Stimulated activated CD4-positive, alpha-beta T cell treated with anti-CD3 and anti-CD28 coated beads, Interleukin-4, amount 100 ng/mL, for 24 hours (primary cell): ENCODE data around the gene ADAM22.

Source experiments
- DNase-seq: peaks from one replicate; pipeline ENCODE4 v3.0.0-alpha.2; 2020

Gene ADAM22

DNA sequence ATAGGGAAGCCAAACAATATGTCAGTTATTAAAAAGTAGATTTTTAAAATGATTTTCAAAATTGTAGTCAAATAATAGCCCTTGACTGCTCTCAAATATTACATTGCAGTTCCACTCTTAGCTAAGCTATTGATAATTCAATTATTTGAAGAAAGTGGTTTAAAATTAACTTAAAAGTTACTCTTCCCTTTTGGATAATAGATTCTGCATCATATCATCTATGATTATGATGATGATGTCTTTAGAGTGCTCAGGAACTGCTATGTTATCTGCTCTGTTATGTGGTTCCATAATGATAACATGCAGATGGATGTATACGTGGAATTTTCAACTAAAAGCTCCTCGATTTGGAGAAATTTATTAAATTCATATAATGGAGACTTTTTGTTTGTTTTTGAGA lies 110.0 kb downstream of the ADAM22 start:
- no peak for DNase-seq

DNA sequence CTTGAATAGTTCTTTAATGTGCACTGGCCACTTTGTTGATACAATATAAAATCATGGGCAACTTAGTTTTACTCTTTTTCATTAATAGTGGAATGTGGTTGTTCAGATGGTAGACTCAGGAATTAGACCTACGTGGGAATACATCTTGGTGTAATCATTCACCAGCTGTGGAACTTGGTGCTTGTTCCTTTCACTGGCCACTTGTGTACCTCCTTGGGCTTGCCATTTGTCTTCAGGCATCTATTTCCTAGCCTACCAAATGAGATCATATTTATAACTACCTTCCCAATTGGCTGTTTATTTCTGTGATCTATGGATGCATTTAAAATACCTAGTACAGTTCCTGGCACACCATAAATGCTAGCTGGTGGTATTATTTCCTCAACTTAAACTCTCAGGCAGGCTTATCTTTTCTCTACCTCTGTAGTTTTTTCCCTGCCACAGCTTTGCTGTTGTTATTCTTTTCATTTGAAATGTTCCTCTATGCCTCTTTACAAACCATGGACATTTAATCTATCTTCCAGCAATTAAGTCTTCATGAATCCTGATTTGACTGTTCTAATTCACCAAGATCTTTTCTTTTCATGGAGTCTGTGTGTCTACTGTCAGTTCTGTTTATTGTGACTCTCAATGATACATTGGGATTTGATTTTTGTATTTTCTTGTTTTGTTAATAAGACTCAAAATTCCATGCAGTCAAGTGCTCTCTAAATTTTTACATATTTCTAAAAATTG lies 113.0 kb downstream of the ADAM22 start:
- DNase-seq, result no peak

DNA sequence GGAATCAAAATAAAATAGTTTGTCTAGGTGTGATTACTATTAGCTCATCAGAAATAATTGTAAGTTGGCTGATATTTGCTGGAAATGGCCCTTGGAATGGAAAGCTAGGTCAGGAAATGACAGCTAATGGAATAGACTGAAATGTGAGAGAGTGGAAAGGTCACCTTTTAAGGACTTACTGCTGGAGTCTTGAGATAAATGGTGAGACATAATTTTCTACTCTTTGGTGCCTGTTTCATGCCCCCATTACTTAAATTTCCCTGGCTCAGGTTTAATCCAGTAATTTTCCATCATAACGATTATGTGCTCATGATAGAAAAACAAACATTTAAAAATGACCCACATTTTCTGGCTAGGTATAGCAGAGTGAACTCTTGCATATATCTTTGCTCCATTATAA lies 123.6 kb downstream of the ADAM22 start:
- DNase-seq, result no peak

DNA sequence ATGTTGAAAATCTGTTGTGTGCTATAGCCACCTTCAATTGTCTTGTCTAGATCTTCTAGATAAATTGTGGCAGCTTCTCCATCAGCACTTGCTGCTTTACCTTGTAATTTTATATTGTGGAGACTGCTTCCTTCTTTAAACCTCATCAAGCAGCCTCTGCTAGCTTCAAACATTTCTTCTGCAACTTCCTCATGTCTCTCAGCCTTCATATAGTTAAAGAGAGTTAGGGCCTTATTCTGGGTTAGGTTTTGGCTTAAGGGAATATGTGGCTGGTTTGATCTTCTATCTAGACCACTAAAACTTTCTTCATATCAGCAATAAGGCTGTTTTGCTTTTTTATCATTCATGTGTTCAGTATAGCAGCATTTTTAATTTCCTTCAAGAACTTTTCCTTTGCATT lies 128.2 kb downstream of the ADAM22 start:
- DNase-seq, result no peak

DNA sequence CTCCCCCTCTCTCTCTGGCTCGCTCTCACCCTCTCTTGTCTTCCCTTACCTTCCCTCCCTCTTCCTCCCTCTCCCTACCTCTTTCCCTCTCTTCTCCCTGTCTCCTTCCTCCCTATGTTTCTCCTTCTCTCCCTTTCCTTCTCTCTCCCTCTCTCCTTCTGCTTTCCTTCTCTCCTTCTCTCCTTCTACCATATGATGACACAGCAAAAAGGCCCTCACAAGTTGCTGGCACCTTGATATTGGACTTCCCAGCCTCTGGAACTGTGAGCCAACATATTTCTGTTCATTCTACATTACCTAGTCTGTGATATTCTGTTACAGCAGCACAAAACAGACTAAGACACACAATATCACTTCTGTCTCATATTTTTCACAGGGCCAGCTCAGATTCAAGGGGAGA lies 135.0 kb downstream of the ADAM22 start:
- DNase-seq, result no peak

DNA sequence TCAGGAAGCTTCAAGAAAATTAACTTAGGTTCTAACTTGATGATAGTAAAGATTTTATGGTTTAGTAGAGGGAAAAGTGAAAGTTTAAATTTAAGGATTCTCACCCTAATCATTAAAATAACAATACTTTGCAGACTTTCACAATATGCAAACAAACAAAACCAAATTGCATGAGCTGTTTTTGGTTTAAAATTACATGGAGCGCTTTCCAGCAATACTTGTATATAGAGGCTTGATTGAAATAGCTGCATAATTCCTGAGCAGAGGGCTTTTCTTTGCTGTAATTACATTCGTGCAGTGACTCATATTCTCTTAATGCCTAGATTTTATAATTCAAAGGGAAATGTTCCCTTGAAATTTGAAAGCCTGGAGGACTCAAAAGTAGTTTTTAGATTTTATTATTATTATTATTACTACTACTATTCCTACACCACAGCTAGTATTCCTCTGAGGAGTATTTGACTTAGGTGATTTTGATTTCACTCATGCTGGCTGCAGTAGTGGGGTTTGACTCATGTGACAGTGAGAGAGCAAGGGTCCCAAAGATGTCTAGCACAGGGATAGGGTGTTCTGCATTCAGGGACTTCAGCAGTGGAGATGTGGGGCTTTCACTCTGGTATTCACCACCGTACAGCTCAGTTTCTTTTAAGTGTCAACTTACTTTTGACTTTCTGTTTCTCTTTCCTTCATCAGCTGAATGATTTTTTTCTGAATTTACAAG lies 138.1 kb downstream of the ADAM22 start:
- DNase-seq, result no peak

DNA sequence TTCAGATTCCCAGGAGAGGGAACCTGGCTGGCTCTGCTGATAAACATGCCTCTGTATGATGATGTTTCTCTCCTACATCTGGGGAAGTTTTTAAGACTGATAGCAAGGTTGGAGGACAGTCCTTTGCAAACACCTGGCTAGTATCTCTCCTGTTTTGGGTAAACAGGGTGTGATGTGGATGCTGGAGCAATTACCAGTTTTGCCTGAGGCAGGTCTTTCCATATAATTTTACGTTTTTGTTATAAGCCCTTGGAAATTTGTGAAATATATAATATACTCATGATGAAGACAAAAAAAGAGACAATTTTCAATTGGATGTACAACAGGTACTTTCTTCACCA lies 138.6 kb downstream of the ADAM22 start:
- no peak for DNase-seq

DNA sequence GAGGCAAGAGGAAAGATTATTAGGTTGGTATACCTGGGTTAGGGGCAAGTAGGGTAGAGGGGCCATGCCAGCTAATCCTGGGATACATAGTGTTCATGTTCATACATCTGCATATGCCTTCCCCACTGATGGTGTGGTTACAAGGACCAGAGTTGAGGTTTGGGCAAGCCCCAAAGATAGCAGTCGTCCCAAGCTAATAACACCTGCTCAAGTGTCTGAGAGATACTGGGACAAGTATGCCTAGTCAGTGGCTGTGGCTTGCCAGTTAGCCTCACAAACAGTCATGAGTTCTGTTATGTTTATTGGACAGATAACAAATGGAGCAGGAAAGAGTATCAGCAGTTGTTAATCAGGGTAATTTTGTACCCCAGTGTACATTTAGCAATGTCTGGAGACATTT lies 139.6 kb downstream of the ADAM22 start:
- DNase-seq, result no peak

DNA sequence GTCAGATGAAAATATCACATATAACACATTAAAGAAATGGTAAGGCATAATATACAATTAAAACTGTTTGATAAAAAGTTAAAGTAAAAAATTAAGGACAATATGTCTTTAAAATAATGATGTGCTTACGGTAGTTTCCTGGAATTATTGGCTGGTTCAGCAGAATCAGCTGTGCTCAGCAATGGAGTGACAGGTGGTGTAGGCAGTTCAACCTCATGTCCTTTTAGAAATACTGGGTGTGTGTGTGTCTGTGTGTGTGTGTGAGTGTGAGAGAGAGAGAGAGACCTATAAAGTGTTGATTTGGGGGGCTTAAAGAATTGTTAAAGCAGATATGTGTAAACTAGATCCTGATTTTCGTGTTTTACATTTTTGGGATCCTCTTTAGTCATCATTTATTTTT lies 141.2 kb downstream of the ADAM22 start:
- DNase-seq, result no peak

DNA sequence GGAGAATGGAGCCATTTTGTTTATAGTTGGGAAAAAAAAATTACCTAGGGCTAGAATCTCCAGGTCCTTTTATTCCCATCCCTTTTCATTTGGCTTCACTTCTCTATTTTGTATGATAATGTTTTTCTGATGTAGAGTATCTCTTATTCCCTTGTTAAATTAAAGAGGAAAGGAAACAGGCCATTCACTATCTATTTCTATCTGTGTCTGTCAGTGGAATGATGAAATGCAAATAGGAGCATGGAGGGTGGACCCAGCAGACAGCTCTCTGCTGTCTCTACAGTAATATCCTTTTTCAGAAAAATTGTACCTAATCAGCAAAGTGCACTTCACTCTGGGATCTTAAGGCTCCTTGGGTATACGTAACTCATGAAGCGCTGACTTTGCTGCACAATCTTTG lies 149.8 kb downstream of the ADAM22 start:
- no peak for DNase-seq

DNA sequence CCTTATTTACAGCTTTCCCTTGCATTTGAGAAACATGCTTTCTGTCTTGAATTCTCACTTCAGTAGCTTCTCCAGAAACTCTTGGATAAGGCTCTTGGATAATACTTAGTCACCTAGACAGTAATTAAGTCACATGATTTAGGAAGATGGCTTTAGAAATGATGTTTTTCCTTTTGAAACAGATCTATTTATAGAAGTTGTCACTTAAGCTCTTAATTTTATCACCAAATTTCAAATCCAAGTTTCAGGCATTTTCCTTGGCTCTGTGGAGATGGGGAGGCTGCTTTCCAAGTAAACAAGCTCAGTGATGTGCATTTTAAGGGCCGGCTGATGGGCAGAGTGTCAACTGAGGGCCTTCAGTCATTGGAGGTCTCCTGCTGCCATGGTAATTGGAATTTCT lies 155.5 kb downstream of the ADAM22 start:
- DNase-seq, result no peak

DNA sequence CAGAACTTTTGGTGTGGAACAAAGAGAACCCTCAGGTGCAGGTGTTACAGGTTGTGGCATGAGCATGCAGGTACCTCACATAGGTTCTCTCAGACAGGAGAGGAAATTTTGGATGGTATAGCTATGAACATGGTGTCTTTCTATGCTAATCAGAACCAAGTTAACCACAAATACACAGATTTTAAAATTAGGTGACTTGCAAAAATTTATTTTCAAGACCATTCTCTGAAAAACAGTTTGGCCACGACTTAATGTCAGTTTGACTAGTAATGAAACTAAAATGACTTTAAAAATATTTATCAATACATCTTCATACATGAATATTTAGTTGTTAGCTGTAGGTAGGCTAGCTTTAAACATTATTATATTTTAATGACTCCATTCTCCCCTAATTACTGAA lies 156.2 kb downstream of the ADAM22 start:
- no peak for DNase-seq

DNA sequence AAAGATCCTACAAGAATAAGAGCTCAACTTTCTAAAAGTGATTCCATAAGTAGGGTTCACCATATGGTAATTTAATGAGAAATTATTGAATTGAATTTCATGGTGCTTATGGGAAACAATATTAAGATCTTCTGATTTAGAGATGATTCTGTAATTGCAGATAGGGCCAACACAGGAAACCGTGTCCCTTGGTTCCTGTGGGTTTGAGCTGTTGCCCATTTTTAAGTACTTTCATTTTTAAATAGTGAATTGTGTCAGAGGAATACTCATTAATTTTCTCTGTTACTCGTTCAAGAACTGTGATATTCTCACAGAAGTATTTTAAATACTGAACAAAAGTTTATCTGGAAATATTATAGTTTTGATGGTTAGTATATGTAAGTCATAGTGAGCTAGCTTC lies 156.6 kb downstream of the ADAM22 start:
- no peak for DNase-seq

DNA sequence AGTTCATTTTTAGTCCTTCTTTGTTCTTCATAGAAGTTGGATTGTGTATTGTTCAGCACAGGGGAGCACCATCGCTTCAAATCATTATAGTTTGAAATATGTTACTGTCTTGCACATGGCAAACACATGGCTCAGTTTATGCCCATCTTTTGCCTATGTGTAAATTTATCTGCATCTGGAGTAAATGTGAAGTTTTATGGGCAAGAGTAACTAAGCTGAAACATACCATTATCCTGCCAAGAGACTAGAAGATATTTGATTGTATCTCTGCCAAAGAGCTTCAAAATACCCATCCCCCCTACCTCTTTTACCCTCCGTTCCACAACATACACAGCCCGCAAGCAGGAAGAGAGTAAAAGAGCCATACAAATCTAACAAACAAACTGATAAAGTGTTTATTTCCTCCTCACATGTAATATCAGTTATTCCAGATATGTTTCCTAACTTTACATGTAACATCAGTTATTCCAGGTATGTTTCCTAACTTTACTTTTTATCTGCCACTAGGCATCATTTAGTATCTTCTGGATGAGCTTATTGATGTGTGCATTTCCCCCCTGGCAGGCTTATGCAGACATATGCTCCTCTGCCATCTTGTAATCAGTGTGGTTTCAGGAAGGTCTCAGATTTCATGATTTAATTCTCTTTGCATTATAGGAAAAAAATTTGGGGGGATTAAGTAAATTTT lies 158.1 kb downstream of the ADAM22 start:
- DNase-seq, result no peak

DNA sequence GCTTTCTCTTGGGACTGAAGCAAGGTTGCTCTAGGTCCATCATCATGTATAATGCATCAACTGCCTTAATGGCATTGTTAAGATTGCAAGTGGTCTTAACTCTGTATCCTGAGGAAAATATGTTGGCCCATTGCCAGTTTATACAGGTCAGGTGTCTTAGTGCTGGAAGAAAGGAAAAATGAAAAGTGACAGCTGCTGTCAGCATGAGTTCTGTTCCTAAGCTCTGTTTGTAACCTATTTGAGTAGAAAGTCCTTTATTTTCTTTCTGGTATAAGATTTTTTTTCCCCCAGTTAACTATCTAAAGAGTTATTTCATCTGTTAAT lies 158.6 kb downstream of the ADAM22 start:
- no peak for DNase-seq

DNA sequence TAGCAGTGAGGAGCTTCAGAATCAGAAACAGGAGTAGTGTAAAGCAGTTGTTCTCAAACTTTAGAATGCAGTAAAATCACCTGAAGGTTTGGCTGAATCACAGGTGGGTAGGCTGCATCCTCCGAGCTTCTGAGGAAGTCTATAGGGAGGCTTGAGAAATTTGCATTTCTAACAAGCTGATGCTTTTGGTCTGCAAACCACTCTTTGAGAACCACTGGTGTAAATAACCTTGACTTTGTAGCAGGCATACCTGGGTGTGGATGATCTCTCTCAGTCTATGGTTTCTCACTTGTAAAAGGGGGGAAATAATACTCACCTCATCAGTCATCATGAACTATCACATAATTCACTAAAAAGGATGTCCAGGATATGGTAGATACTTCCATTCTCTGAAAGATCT lies 167.7 kb downstream of the ADAM22 start:
- DNase-seq, result no peak

DNA sequence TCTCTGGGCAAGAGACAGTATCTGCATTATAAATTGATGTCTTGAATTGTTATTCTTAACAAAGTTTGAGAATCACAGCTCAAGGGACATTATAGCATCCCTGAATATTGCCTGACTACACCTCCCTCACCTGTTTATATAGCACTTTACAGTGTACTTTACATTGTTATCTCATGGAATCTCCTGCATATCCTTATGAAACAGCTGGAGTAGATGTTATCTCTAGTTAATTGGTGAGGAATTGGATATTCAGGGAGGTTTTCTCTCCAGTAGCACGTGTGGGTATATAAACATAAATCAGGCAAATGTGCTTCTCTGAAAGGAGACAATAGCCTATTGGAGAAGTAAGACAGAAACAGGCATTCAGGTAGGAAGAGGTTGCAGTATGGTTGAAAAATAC lies 168.6 kb downstream of the ADAM22 start:
- no peak for DNase-seq

DNA sequence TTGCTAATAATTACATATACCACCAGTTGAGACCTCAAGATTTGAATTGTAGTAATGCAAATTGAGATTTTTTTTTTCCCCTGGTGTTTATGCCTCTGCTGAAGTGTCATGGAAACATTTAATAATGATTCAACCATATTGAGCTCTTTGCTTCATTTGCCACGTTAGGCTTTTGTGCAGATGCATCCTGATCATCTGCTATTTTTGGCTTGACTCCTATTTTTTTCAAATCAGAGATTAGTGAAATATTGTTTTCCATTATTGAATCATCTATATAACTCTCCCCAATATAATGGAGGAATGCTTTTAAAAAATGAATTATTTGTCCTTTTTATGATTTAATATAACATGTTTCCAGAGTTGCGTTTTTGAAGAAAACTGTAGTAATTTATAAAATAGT lies 170.7 kb downstream of the ADAM22 start:
- no peak for DNase-seq

DNA sequence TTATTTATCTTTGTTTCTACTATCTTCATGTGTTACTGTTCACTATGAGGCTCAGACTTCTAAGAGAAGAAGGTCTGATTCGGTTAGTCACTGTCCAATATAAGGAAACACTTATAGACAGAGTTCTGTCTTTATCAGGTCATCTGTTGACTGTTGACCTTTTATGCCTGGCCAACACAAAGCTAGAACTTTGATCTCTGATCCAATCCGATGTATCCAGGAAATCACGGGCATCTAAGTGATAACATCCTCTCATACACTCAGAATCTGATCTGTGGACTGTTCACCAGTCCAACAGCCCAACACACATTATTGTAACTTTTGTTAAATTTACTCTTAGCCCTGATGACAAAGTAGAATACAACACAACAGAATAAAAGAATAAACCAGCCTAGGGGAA lies 171.2 kb downstream of the ADAM22 start:
- no peak for DNase-seq

DNA sequence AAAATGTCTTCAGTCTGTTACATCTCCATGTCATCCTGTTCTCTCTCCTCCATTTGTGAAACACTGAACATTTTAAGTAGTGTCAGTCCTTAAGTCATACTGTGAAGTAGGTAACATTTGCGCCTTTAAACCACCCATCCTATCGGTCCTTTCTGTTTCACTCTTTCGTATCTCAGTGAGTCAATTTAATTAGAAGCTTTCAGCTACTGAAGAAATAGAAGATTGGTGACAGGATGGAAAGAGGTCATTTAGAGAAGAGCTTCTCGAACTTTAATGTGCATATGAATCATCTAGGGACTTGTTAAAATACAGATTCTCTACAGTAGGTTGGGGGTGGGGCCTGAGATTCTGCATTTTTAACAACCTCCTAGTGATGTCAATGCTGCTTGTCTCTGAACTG lies 172.4 kb downstream of the ADAM22 start:
- DNase-seq, result no peak

DNA sequence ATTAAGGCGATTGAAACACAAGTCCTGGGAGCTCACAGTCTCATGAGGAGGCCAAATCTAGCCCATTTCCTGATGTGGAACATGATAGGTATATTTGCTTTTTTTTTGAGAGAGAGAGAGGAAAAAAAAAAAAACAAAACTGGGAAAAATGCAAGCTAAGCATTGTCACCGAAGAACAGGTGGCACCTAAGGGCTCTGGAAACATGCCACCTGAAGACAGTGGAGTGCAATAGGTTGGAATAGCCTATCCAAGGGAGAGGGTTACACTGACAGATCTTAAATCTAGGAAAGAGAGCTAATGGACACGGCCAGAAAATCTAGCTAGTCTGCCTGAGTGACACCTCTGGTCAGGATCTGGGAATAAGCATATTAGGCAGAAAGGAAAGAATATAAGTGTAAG lies 175.6 kb downstream of the ADAM22 start:
- no peak for DNase-seq

DNA sequence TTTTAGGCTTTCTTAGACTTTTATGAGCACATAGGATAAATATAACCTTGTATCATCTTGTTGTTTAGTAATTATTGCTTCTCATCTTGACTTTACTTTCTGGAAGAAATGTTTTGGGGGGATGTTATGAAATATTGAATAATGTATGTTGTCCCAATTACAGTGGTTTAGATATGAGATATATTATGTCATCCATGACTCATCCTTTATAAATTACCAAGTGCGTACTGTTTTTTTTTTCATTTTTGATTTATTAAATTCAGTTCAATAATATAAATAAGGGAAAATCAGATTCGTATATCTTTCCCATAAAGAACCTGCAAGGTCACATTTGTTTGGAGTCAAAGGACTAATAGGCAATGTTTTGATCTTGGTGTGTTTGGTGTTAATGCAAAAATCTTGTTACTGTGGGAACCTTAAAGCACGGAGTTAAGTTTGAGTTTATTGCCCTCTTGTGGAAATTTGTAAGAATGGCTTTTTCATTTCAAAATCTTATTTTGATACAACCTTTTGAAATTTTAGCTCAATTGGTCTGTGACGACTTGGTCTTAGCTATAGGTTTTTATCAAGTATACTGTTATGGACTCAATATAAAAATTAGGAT lies 177.2 kb downstream of the ADAM22 start:
- no peak for DNase-seq

DNA sequence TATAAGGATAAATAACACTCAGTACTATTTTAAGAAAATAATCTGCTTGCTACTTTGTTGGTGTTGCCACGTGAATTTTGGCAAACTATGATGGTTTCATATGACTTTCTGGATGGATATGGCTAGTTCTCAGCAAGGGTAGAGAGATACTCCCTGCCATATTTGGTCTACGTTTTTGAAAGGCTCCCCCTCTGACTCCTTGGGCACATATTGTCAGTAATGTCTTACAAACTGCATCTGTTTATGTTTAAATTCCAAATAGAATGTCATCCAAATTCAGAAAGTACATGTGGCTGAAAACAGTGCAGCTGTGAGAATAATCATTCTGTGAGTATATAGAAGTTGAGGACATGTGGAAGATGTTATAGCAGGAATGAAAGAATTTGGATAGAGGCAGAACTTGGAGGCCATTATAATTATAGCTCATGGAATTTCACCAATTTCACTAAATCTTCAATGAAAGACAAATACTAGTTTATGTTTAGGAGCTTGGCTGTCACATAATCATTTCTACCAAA lies 178.0 kb downstream of the ADAM22 start:
- no peak for DNase-seq

DNA sequence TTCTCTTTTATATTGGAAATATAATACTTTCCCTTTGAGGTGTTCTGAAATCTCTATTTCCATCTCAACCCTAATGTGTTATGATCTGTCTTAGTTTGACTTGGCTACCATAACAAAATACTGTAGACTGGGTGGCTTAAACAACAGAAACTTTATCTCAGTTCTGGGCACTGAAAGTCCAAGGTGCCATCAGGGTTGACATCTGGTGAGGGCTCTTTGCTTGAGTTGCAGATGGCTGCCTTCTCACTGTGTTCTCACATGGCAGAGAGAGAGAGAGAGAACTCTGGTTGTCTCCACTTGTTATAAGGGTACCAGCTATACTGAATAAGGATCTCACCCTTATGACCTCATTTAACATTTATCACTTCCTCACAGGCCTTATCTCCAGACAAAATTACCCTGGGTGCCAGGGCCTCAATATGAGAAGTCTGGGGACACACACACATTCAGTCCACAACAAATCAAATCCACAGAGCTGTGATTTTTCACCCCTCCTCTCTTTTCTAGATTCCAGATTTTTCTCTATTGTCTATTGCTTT lies 181.3 kb downstream of the ADAM22 start:
- no peak for DNase-seq
